GM18520 (cell line): ENCODE results near the gene ELP4.
A peak's percentile ranks its signal among the peaks of the same experiment; 100 is the strongest.
"Not testable (repeated sequence)": the region's sequence is repeated elsewhere in the genome, so short reads cannot be mapped to it uniquely, and the experiment has no call there.

Experiments used
- ATAC-seq: cut with Tn5 transposase; IDR thresholded peaks from one replicate; pipeline ENCODE4 v1.9.1; 2021; ENCODE audit not compliant: unreplicated experiment

The ELP4 gene

GRCh38 chr11:31542862-31543261 is 33.3 kb downstream of the ELP4 start:
- no peak for ATAC-seq

- no peak for ATAC-seq
Measured at GRCh38 chr11:31555938-31556337, 46.4 kb downstream of the ELP4 start.

GRCh38 chr11:31558001-31558400 is 48.4 kb downstream of the ELP4 start:
- ATAC-seq = no peak

- ATAC-seq = no peak
Measured at GRCh38 chr11:31560842-31561476, 51.4 kb downstream of the ELP4 start.

GRCh38 chr11:31564517-31564916 is 55.0 kb downstream of the ELP4 start:
- not testable (repeated sequence) for ATAC-seq

GRCh38 chr11:31574133-31574532 is 64.6 kb downstream of the ELP4 start:
- not testable (repeated sequence) for ATAC-seq

GRCh38 chr11:31575764-31576163 is 66.2 kb downstream of the ELP4 start:
- not testable (repeated sequence) for ATAC-seq

GRCh38 chr11:31579412-31579811 is 69.8 kb downstream of the ELP4 start:
- ATAC-seq = not testable (repeated sequence)

- no peak for ATAC-seq
Measured at GRCh38 chr11:31582697-31583096, 73.1 kb downstream of the ELP4 start.

GRCh38 chr11:31598454-31598853 is 88.9 kb downstream of the ELP4 start:
- ATAC-seq = no peak

GRCh38 chr11:31601635-31602282 is 92.2 kb downstream of the ELP4 start:
- no peak for ATAC-seq

- no peak for ATAC-seq
Measured at GRCh38 chr11:31606893-31607292, 97.3 kb downstream of the ELP4 start.

GRCh38 chr11:31607914-31608313 is 98.3 kb downstream of the ELP4 start:
- no peak for ATAC-seq

- no peak for ATAC-seq
Measured at GRCh38 chr11:31608995-31609394, 99.4 kb downstream of the ELP4 start.

GRCh38 chr11:31610544-31610943 is 101.0 kb downstream of the ELP4 start:
- no peak for ATAC-seq

- no peak for ATAC-seq
Measured at GRCh38 chr11:31617246-31617645, 107.7 kb downstream of the ELP4 start.

- ATAC-seq = peak; percentile 62
Measured at GRCh38 chr11:31619980-31620379, 110.4 kb downstream of the ELP4 start.

- ATAC-seq = no peak
Measured at GRCh38 chr11:31620434-31620833, 110.9 kb downstream of the ELP4 start.

GRCh38 chr11:31625868-31626267 is 116.3 kb downstream of the ELP4 start:
- ATAC-seq = no peak

- no peak for ATAC-seq
Measured at GRCh38 chr11:31628111-31628510, 118.5 kb downstream of the ELP4 start.

- no peak for ATAC-seq
Measured at GRCh38 chr11:31636983-31637382, 127.4 kb downstream of the ELP4 start.

GRCh38 chr11:31640611-31641010 is 131.0 kb downstream of the ELP4 start:
- no peak for ATAC-seq
